GM18507 (cell line): ENCODE data around the gene FAM83C.
"Not testable (repeated sequence)": the region's sequence is repeated elsewhere in the genome, so short reads cannot be mapped to it uniquely, and the experiment has no call there.

Experiments
- DNase-seq: peaks from one replicate; pipeline ENCODE4 v3.0.0; 2011; ENCODE audit warnings: low read depth; ENCODE audit not compliant: insufficient read length; ENCODE audit errors: extremely low spot score
- FAIRE-seq: peaks from 2 replicates; lab custom pipeline; 2011; peaks lifted over from hg19 to GRCh38; lab: Jason Lieb, UNC

Gene FAM83C

GRCh38 chr20:35271073-35271882, 20.9 kb downstream of the FAM83C start:
- DNase-seq, result no peak
- FAIRE-seq, result no peak

GRCh38 chr20:35270021-35270902, 22.0 kb downstream of the FAM83C start:
- FAIRE-seq (no peak), DNase-seq (no peak)

- DNase-seq (peak; percentile 54), FAIRE-seq (peak; percentile 52)
These were observed 23.0 kb downstream of the FAM83C start for GRCh38 chr20:35269055-35269781.

GRCh38 chr20:35267092-35267491, 25.1 kb downstream of the FAM83C start:
- no peak for FAIRE-seq

GRCh38 chr20:35264755-35265154, 27.5 kb downstream of the FAM83C start:
- no peak for DNase-seq
- FAIRE-seq, result no peak

More at GRCh38 chr20:35267092-35267491, 25.1 kb downstream of the FAM83C start:
- no peak for DNase-seq

- no peak for FAIRE-seq
- DNase-seq, result no peak
These were observed 28.5 kb downstream of the FAM83C start for GRCh38 chr20:35263532-35264341.

GRCh38 chr20:35262731-35263531, 29.3 kb downstream of the FAM83C start:
- not testable (repeated sequence) for DNase-seq, FAIRE-seq

- DNase-seq, FAIRE-seq: not testable (repeated sequence)
These were observed 29.9 kb downstream of the FAM83C start for GRCh38 chr20:35262321-35262720.

GRCh38 chr20:35260426-35260825, 31.8 kb downstream of the FAM83C start:
- DNase-seq, result no peak
- FAIRE-seq, result no peak

GRCh38 chr20:35257175-35257909, 34.9 kb downstream of the FAM83C start:
- no peak for FAIRE-seq
- no peak for DNase-seq

GRCh38 chr20:35254448-35254999, 37.7 kb downstream of the FAM83C start:
- FAIRE-seq (no peak), DNase-seq (no peak)

- FAIRE-seq (no peak), DNase-seq (no peak)
These were observed 39.2 kb downstream of the FAM83C start for GRCh38 chr20:35253010-35253409.

GRCh38 chr20:35252598-35252997, 39.6 kb downstream of the FAM83C start:
- not testable (repeated sequence) for FAIRE-seq, DNase-seq

GRCh38 chr20:35252037-35252461, 40.2 kb downstream of the FAM83C start:
- FAIRE-seq, result peak; percentile 86
- DNase-seq, result peak; percentile 22

- no peak for FAIRE-seq
- DNase-seq, result no peak
These were observed 40.6 kb downstream of the FAM83C start for GRCh38 chr20:35251613-35251940.

- FAIRE-seq (no peak), DNase-seq (no peak)
These were observed 43.4 kb downstream of the FAM83C start for GRCh38 chr20:35248641-35249475.

GRCh38 chr20:35246723-35247122, 45.5 kb downstream of the FAM83C start:
- DNase-seq (no peak), FAIRE-seq (no peak)
